IPS DF 4.7 (cell line): ENCODE measurements around the gene RIPPLY3.
"Not testable (repeated sequence)": the region's sequence is repeated elsewhere in the genome, so short reads cannot be mapped to it uniquely, and the experiment has no call there.

Experiments
- DNase-seq: peaks from one replicate; pipeline ENCODE4 v3.0.0-alpha.2; 2013; ENCODE audit warnings: low spot score; ENCODE audit errors: extremely low read depth

The RIPPLY3 gene

DNA sequence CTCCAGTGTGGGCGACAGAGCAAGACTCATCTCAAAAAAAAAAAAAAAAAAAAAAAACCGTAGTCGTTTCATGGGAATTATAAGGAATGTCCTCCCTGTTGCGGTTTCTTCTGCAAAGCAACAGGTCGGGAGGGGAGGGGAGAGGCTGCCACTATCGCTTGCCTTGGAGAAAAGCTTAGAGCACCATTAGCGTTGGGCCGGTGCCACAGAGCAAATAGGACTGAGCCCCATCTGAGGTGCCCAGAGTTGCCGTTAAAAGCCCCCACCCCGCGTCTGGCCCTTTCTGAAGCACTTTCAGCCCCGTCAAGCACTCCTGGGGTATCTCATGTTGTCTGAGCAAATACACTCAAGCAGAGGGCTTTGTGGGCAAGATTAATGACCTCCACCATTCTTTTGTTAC is 2.2 kb downstream of the RIPPLY3 start:
- DNase-seq = no peak

DNA sequence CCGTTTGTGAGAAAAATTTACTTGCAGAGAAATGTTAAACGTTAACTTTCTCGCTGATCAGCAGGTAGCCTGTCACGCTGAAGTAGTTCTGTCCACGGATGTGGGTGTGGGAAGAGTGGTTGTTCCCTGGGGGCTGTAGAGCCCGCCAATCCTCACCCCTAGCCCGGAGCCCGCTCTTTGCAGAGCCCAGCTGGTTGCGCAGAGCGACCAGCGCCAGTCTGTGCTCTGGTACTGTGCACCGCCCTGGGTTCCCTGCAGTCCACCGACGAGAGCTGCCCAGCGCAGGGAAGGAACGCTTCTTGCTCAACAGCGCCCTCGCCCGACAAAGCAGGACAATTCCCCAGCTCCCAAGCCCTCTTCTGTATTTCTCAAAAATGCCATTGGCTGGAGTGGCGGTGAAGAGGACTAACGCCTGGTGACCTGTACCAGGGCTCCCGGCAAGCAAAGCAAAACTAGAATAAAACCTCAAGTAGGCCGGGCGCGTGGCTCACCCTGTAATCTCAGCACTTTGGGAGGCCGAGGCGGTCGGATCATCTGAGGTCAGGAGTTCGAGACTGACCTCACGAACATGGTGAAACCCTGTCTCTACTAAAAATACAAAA is 3.3 kb downstream of the RIPPLY3 start:
- DNase-seq = peak; percentile 76

DNA sequence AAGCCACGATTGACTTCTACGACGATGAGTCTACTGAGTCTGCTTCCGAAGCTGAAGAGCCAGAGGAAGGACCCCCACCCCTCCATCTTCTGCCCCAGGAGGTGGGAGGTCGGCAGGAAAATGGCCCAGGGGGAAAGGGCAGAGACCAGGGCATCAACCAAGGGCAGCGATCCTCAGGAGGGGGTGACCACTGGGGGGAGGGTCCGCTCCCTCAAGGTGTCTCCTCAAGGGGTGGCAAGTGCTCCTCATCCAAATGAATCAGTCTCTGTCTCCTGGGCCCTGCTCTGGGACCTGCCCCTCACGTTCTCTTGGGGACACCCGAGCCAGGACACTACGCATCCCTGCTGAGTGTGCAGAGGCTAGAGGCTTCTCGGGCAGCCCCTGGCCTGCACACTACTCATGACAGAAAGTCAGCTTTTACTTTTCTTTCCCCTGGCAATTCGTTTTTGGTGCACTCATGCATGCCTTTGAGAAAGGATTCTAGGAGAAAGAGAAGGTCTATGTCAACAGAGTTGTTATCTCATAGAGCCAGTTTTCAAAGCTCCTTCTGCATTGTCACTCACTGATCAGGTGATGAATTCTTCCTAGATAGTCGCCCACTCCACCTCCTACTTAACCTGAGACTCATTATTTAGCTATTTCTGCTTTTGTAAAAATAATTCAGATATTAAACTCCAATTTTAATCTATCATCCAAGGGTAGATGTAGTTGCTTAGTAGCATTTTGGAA is 11.6 kb downstream of the RIPPLY3 start:
- no peak for DNase-seq

DNA sequence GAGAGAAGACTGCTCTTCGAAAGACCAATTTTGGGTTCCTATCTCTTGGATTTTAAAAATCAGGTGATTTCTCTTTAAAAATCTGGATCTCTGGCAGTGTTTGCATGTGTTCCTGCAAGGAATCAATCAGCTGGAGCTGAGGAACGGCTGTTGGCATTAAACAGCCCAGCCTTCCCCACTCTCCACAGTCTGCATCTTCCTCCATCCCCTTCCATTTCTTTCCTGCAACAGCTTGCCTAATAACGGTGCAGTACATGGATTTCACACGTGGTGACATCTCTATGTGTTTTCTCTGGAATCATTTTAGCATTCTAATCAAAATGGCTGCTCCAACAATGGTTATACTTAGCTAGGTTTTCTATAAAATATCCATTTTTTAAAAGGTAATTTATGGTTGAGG is 20.0 kb downstream of the RIPPLY3 start:
- DNase-seq = no peak

DNA sequence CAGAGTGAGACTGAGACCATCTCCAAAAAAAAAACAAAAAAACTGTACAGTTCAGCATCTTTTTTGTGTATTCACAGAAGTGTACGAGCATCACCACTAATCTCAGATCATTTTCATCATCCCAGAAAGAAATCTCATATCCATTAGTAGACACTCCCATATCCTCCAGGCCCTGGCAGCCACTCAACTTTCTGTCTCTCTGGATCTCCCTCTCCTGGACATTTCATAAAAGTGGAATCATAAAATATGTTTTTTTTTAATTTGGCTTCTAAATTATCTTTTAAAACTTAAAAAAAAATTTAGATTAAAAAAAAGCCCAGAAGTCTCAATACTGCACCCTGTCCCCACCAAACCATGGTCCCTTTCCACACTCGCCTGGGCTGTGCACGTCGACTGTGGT is 22.1 kb downstream of the RIPPLY3 start:
- no peak for DNase-seq

DNA sequence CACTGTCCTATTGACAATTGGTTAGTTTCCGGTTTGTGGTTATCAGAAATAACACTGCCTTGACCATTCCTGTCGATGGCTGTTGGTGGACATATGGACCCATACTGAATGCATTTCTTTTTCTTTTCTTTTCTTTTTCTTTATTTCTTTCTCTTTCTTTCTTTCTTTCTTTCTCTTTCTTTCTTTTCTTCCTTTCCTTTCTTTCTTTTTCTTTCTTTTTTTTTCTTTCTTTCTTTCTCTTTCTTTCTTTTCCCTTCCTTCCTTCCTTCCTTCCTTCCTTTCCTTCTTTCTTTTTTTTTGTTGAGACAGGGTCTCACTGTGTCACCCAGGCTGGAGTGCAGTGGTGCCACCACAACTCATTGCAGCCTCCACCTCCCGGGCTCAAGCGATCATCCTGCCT is 24.4 kb downstream of the RIPPLY3 start:
- no peak for DNase-seq

DNA sequence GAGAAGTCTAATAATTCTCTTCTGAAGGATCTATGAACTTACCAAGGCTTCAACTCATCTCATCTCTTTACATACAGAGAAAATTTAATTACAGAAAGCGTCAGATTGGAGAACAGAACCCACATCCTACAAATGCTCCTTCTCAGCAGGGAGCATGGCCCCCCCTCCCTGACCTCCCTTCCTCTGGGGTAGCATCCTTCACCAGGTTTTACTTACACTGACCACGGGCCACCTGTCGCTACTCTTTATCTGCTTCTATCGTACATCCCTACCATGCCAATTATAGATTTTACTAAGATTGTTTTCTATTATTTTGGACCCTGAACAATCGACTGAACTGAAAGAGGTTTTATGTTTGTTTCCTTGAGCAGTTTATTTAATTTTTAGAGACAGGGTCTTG is 25.8 kb downstream of the RIPPLY3 start:
- no peak for DNase-seq

DNA sequence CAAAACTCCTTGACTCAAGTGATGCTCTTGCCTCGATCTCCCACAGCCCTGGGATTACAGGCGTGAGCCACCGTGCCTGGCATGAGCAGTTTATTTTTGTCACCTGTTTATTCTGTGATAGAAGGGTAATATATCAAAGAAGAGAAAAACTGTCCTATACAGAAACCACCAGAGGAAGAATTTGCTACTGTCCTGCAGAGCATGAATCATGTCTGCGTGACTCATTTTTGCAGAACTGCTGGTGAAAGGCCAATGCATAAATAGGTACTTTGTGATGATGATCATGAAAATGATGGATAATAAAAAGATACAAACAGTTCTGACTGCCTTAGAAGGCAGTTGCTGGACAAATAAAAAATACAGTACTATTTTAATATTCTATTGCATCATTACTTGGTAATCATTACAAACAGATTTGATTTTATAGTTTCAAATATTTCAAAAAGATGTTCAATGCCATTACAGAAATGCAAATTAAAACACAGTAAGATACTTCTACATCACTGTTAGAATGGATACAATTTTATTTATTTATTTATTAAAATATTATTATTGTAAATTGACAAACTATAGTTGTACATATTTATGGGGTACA is 26.5 kb downstream of the RIPPLY3 start:
- DNase-seq = no peak

DNA sequence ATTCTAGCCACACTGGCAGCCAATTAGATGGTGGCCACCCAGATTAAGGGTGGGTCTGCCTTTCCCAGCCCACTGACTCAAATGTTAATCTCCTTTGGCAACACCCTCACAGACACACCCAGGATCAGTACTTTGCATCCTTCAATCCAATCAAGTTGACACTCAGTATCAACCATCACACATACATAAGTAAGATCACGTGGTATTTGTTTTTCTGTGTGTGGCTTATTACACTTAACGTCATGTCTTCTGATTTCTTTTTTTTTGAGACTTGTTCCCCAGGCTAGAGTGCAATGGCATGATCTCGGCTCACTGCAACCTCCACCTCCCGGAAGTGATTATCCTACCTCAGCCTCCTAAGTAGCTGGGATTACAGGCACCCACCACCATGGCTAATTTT is 27.9 kb downstream of the RIPPLY3 start:
- DNase-seq = not testable (repeated sequence)

DNA sequence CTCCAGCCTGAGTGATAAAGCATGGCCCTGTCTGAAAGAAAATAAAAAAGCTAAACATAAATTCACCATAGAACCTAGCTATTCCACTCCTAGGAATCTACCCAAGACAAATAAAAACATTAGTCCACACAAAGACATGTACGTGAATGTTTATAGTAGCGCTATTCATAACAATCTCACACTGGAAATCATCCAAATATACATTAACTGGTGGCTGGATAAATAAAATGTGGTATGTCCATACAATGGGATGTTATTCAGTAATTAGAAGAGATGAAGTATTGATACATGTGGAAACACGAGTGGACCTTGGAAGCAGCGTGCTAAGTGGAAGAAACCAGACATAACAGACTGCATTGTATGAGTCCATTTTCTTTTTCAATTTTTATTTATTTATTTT is 29.7 kb downstream of the RIPPLY3 start:
- DNase-seq = no peak

DNA sequence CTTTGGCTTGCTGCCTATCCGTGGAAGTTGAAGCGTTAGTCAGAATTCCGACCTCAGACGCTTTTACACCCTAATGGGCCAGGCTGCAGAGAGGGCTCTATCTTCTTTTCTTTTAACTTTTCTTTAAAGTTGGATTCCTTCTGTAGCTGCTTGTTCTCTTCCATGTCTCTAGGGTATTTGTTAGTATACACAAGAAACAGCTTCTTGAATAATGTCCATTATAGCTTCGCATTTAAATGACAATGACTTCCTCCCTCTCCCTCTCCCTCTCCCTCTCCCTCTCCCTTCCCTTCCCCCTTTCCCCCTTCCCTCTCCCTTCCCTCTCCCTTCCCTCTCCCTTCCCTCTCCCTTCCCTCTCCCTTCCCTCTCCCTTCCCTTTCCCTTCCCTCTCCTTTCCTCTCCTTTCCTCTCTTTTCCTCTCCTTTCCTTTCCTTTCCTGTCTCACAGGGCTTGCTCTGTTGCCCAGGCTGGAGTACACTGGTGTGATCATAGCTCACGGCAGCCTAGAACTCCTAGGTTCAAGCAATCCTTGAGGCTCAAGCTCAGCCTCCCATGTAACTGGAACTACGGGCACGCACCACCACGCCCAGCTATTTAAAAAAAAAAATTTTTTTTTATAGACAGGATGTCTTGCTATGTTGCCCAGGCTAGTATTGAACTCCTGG is 33.0 kb downstream of the RIPPLY3 start:
- DNase-seq = no peak

DNA sequence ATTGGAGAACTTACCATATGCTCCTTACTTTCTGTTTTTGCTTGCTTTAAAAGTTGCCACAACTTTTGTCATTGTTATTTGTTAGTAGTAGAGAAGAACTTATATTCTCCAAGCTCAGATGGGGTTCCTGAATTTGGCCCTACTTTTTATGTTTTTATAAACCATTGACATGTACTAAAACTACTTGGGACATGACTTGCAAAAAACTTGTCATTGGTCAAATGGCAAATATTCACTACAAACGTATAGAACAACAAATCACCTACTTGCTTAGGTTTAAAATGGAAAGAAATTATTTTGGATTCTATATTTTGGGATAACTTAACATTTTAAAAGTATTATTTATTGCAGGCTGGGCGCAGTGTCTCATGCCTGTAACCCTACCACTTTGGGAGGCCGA is 33.7 kb downstream of the RIPPLY3 start:
- no peak for DNase-seq

DNA sequence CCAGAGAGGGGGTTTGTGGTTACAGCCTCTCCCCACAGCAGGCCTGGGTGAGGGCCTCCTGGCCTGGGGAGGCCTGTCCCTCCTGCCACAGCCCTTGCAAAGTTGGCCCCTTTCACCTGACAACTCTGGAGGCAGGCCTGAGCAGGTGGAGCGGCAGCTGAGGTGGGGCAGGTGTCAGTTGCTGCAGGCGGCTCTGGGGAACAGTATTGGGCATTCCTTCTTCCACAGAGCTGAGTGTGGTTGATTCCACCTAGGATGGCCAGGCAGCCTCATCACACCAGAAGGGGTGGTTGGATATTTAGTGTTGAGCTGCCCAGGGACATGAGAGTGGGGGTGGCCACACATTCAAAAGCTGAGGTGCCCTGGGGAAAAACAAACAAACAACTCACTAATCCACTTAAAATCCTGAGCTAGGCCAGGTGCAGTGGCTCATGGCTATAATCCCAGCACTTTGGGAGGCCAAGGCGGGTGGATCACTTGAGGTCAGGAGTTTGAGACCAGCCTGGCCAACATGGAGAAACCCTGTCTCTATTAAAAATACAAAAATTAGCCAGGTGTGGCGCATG is 35.3 kb downstream of the RIPPLY3 start:
- DNase-seq = no peak

DNA sequence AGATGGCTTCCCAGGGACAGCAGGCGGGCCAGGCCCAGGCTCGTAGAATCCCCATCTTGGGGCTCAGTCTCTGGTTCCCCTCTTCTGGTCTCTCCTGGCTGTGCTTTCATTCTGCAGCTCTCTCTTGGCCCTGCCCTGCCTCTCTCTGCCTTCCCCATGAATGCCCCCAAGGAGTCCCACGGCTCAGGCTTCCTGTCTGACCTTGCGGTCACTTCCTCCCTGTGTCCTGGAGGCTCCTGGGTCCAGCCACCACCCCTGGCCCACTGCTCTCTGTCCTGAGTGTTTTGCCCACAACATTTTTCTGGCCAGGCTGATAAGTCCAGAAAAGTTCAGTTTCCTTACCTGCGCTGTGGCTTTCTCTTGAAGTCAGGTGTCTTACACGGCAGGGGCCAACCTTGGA is 37.3 kb downstream of the RIPPLY3 start:
- no peak for DNase-seq

DNA sequence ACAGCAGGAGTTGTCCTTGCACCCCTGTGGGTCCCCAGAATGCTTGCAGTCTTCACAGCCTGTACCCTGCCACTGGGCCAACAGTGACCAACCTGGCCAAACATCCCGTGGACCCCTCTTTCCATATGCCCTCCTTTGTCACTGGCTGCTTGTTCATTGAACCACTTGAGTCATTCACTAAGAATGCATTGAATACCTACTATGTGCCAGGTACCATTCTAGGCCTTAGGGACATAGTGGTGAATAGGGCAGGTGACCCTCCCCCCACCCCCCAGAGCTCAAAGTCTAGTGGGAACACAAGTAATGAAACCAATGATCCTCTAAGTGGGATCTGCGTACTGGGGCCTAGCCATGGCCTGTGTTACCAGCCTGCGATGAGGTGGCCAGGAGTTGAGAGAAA is 38.1 kb downstream of the RIPPLY3 start:
- DNase-seq = no peak

DNA sequence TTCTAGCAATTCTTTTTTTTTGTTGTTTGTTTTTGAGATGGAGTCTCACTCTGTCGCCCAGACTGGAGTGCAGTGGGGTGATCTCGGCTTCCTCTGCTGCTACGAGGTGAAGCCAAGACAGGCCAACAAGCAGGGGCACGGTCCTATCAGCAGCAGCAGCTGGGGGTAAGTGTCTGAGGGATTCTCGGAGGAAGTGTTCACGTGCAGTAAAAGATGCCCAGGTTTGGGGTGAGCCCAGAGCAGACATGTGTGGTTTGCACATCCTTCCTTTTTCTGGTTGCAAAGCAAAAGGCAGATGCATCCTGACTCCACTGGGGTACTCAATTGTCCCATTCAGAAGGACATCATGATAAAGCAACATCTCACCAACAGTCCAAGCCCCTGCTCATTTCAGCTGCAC is 38.6 kb downstream of the RIPPLY3 start:
- no peak for DNase-seq

DNA sequence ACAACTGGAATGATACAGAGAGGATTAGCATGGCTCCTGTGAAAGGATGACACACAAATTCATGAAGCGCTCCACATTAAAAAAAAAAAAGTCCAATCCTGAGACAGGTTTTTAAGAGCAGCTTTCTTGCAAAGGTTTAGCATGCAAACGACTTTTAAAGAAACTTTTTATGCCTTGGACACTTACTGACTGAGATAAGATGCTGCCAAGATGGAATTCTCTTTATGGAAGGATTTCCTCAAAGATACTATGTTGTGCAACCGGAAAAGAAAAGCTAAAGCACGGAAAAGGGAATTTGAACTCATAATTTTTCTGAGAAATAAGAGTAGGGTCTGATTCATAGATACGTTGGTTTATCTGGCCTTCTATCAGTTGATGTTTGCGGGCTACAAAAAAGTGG is 39.1 kb downstream of the RIPPLY3 start:
- DNase-seq = no peak

DNA sequence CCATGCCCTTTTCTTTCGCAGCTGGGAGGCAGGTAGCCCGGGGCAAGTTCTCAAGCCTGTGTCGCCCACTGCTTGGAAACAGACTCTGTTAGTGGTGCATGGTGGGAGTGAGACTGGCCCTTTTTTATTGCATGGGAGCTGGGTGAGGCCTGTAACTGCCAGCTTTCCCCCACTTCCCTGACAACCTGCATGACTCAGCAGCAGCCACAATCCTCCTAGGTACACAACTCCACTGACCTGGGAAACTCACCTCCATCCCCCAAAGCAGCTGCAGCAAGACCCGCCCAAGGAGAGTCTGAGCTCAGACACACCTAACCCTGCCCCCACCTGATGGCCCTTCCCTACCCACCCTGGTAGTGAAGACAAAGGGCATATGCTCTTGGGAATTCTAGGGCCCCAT is 40.6 kb downstream of the RIPPLY3 start:
- no peak for DNase-seq

DNA sequence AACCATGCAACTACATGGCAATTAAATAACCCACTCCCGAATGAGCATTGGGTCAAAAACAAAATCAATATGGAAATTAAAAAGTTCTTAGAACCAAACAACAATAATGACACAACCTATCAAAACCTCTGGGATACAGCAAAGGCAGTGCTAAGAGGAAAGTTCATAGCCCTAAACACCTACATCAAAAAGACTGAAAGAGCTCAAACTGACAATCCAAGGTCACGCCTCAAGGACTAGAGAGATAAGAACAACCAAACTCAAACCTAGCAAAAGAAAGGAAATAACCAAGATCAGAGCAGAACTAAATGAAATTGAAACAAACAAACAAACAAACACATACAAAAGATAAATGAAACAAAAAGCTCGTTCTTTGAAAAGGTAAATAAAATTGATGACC is 43.2 kb downstream of the RIPPLY3 start:
- DNase-seq = not testable (repeated sequence)

DNA sequence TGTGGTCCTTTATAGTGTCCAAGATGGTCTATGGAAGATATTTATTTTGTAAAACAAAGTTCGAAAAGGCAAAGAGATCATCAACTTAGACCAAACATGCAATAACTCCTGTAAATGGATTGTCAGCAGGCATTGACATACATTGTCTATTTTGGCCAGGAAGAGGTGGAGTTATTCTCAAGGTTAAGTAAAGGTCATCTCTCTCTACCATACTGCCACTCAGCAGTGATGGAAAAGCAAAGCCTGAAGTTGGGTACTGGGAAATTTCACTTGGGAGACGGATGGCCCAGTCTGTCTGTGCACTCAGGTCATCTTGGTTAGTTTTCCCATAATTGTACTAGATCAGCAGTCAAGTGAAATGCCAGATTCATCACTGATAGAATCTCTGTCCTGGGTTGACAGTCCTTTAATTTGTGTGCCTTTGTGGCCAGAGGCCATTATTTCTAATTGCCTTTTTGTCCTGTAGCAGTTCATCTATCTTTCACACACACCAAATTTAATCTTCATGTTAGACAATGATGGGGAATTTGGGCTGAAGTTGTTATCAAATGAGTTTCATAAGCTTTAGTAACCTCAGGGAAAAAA is 48.9 kb downstream of the RIPPLY3 start:
- DNase-seq = no peak

DNA sequence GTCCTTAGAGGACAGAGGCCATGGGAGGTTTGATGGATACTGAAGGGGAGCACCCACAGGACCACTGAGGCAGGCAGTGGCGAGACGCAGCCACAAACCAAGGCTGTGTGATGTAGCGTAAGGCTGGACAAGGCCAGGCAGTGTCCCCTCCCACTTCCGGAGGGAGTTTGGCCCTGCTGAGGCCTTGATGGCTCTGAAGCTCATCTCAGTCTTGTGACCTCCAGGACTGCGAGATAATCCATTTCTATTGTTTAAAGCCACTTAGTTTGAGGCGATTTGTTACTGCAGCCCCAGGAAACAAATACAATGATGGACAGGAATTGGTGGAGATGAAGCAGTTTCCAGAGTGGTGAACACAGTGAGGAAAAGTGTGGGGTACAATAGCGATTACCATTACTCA is 51.1 kb downstream of the RIPPLY3 start:
- DNase-seq = no peak

DNA sequence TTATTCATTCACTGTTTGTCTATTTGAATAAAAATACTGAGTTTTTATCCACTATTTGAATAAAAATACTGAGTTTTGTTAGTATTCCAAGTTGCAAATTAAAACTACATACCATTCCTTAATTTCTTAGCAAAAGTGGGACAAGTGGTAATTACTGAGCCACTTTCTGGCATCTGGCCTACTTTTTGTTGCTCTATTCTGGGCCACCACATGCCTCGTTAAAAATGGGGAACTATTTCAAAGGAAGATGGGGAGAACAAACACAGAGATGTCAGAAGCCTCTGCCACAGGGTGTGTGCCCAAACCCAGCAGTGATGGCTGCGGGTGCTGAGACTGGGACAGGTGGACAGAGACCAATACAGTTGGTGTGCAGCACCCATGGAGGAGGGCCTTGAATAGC is 51.8 kb downstream of the RIPPLY3 start:
- DNase-seq = no peak
